Mesenchymal stem cell (in vitro differentiated cells and primary cell): ENCODE data around the gene PTPRN2.
"Not testable (repeated sequence)": the region's sequence is repeated elsewhere in the genome, so short reads cannot be mapped to it uniquely, and the experiment has no call there.

ENCODE experiments used
- DNase-seq: peaks from one replicate; pipeline ENCODE4 v3.0.0-alpha.2; 2013
- H2AFZ ChIP-seq: one replicate; pipeline ENCODE4 v1.6.1; 2013; ENCODE audit warnings: low read depth, mild to moderate bottlenecking, control low read depth, inconsistent platforms, low read length, moderate library complexity
- H2AK5ac ChIP-seq: 2 replicates; pipeline ENCODE4 v1.6.1; 2013; ENCODE audit warnings: low read length, moderate library complexity, mild to moderate bottlenecking, inconsistent platforms; ENCODE audit not compliant: severe bottlenecking
- H2BK120ac ChIP-seq: one replicate; pipeline ENCODE4 v1.6.1; 2013; ENCODE audit warnings: low read depth, mild to moderate bottlenecking, inconsistent platforms, low read length, moderate library complexity
- H2BK12ac ChIP-seq, 2 experiments: one replicate each; pipeline ENCODE4 v1.6.1; 2013; ENCODE audit warnings: inconsistent platforms in 2 of 2, low read length in 2 of 2, mild to moderate bottlenecking in 2 of 2, moderate library complexity in 2 of 2, control low read depth in 1 of 2
- H2BK15ac ChIP-seq: one replicate; pipeline ENCODE4 v1.6.1; 2013; ENCODE audit warnings: mild to moderate bottlenecking, low read depth, inconsistent platforms; ENCODE audit not compliant: poor library complexity, severe bottlenecking
- H2BK5ac ChIP-seq: 2 replicates; pipeline ENCODE4 v1.6.1; 2013; ENCODE audit warnings: low read depth, mild to moderate bottlenecking, low read length, control low read depth, inconsistent platforms; ENCODE audit not compliant: poor library complexity, severe bottlenecking
- H3K14ac ChIP-seq, 2 experiments: one replicate each; pipeline ENCODE4 v1.6.1; 2013; ENCODE audit warnings: inconsistent platforms in 2 of 2, low read length in 2 of 2, control low read depth in 1 of 2, mild to moderate bottlenecking in 1 of 2, moderate library complexity in 1 of 2
- H3K18ac ChIP-seq, 2 experiments: one replicate each; pipeline ENCODE4 v1.6.1; 2013; ENCODE audit warnings: inconsistent platforms in 2 of 2, low read length in 2 of 2, control low read depth in 1 of 2, low read depth in 1 of 2, mild to moderate bottlenecking in 1 of 2
- H3K23ac ChIP-seq, 2 experiments: one replicate each; pipeline ENCODE4 v1.6.1; 2013; ENCODE audit warnings: inconsistent platforms in 2 of 2, low read length in 2 of 2, mild to moderate bottlenecking in 2 of 2, moderate library complexity in 2 of 2, control low read depth in 1 of 2
- H3K27ac ChIP-seq: 2 replicates; pipeline ENCODE4 v1.5.1; 2013; ENCODE audit warnings: mild to moderate bottlenecking, moderate library complexity, low read length, control low read depth, inconsistent platforms; ENCODE audit not compliant: poor library complexity, severe bottlenecking
- H3K27me3 ChIP-seq, 2 experiments: 2 replicates each; pipeline versions ENCODE4 v1.6.1 to v1.7.0; 2013; ENCODE audit warnings: low read length in 2 of 2, mild to moderate bottlenecking in 2 of 2, moderate library complexity in 2 of 2, control low read depth in 1 of 2, inconsistent platforms in 1 of 2; ENCODE audit not compliant: control insufficient read depth in 1 of 2, insufficient read depth in 1 of 2
- H3K36me3 ChIP-seq, 2 experiments: 2 replicates each; pipeline versions ENCODE4 v1.6.1 to v1.7.0; 2013; ENCODE audit warnings: low read length in 2 of 2, control low read depth in 1 of 2, inconsistent platforms in 1 of 2, low read depth in 1 of 2, mild to moderate bottlenecking in 1 of 2; ENCODE audit not compliant: insufficient read depth in 2 of 2, control insufficient read depth in 1 of 2
- H3K4ac ChIP-seq, 2 experiments: one replicate each; pipeline ENCODE4 v1.6.1; 2013; ENCODE audit warnings: inconsistent platforms in 2 of 2, low read length in 2 of 2, mild to moderate bottlenecking in 2 of 2, moderate library complexity in 2 of 2, control low read depth in 1 of 2, low read depth in 1 of 2
- H3K4me1 ChIP-seq: 2 replicates; pipeline ENCODE4 v1.6.1; 2013; ENCODE audit warnings: low read depth, low read length, control low read depth; ENCODE audit not compliant: control insufficient read depth, insufficient read depth
- H3K4me2 ChIP-seq: 2 replicates; pipeline ENCODE4 v1.6.1; 2013; ENCODE audit warnings: low read length, mild to moderate bottlenecking, inconsistent platforms; ENCODE audit not compliant: poor library complexity, severe bottlenecking
- H3K4me3 ChIP-seq, 2 experiments: 2 replicates each; pipeline versions ENCODE4 v1.5.1 to v1.7.0; 2013; ENCODE audit warnings: low read length in 2 of 2, mild to moderate bottlenecking in 2 of 2, control low read depth in 1 of 2, low read depth in 1 of 2; ENCODE audit not compliant: insufficient read depth in 1 of 2
- H3K79me1 ChIP-seq: replicated peaks from 2 replicates; pipeline ENCODE4 v1.6.1; 2013; ENCODE audit warnings: mild to moderate bottlenecking, control low read depth, low read length, inconsistent platforms; ENCODE audit not compliant: poor library complexity, severe bottlenecking
- H3K9ac ChIP-seq: 2 replicates; pipeline ENCODE4 v1.7.0; 2013; ENCODE audit warnings: mild to moderate bottlenecking, low read length, moderate library complexity
- H3K9me3 ChIP-seq: 2 replicates; pipeline ENCODE4 v1.7.0; 2013; ENCODE audit warnings: mild to moderate bottlenecking, low read length; ENCODE audit not compliant: control insufficient read depth
- H4K8ac ChIP-seq: one replicate; pipeline ENCODE4 v1.6.1; 2013; ENCODE audit warnings: inconsistent platforms, mild to moderate bottlenecking, low read length, moderate library complexity
- H4K91ac ChIP-seq: one replicate; pipeline ENCODE4 v1.6.1; 2013; ENCODE audit warnings: mild to moderate bottlenecking, low read length, inconsistent platforms
- WGBS: methylation state at CpG from one replicate; pipeline ENCODE4 v1.1.7; 2013; ENCODE audit warnings: mixed read lengths; 5-methylcytosine and 5-hydroxymethylcytosine counted together

Gene PTPRN2

GRCh38 chr7:157980341-157980731, 607.3 kb downstream of the PTPRN2 start:
- WGBS: 73% methylated on average over 8 of the region's 9 CpGs

GRCh38 chr7:157979636-157980340, 607.8 kb downstream of the PTPRN2 start:
- no peak overlapping the region for H3K4ac ChIP-seq
- H3K4me3 ChIP-seq: no peak overlapping the region
- H2BK12ac ChIP-seq: no peak overlapping the region
- no peak for DNase-seq
- no peaks in the 10 kb centered on the region for H3K36me3 ChIP-seq
- no peak overlapping the region for H2AK5ac ChIP-seq
- H3K9me3 ChIP-seq: no peaks in the 10 kb centered on the region
- 76% methylated on average over 11 of the region's 14 CpGs for WGBS
- no peak overlapping the region for H3K4me2 ChIP-seq
- H3K9ac ChIP-seq: no peak overlapping the region
- no peaks in the 10 kb centered on the region for H3K79me1 ChIP-seq
- peaks cover 1% of the 10 kb centered on the region for H3K4me1 ChIP-seq
- H4K91ac ChIP-seq: no peak overlapping the region
- H2BK120ac ChIP-seq: no peak overlapping the region
- no peaks in the 10 kb centered on the region for H3K27me3 ChIP-seq
- H2BK5ac ChIP-seq: no peak overlapping the region
- H3K23ac ChIP-seq: no peak overlapping the region
- no peak overlapping the region for H2BK15ac ChIP-seq
- H3K18ac ChIP-seq: no peak overlapping the region
- no peak overlapping the region for H3K27ac ChIP-seq
- no peak overlapping the region for H2AFZ ChIP-seq
- H4K8ac ChIP-seq: no peak overlapping the region
- H3K14ac ChIP-seq: no peak overlapping the region

More at GRCh38 chr7:157980341-157980731, 607.3 kb downstream of the PTPRN2 start:
- not testable (repeated sequence) for H2BK15ac ChIP-seq, H3K27me3 ChIP-seq, H2AK5ac ChIP-seq, H3K9me3 ChIP-seq, DNase-seq, H2BK120ac ChIP-seq, H3K18ac ChIP-seq, H3K4ac ChIP-seq, H3K9ac ChIP-seq, H2BK12ac ChIP-seq, H3K23ac ChIP-seq, H3K4me1 ChIP-seq, H3K79me1 ChIP-seq, H3K27ac ChIP-seq, H3K4me2 ChIP-seq, H2AFZ ChIP-seq, H3K4me3 ChIP-seq, H3K14ac ChIP-seq, H2BK5ac ChIP-seq, H4K91ac ChIP-seq, H3K36me3 ChIP-seq, H4K8ac ChIP-seq

GRCh38 chr7:157978766-157979165, 608.9 kb downstream of the PTPRN2 start:
- H3K27ac ChIP-seq: no peak overlapping the region
- no peak overlapping the region for H3K18ac ChIP-seq
- H3K27me3 ChIP-seq: no peaks in the 10 kb centered on the region
- WGBS: 76% methylated on average over 11 of the region's 12 CpGs
- no peak overlapping the region for H2AFZ ChIP-seq
- no peak overlapping the region for H2AK5ac ChIP-seq
- no peak overlapping the region for H2BK5ac ChIP-seq
- H4K8ac ChIP-seq: no peak overlapping the region
- H2BK12ac ChIP-seq: no peak overlapping the region
- H3K4me2 ChIP-seq: no peak overlapping the region
- no peaks in the 10 kb centered on the region for H3K36me3 ChIP-seq
- no peak overlapping the region for H3K4ac ChIP-seq
- H3K23ac ChIP-seq: no peak overlapping the region
- no peak overlapping the region for H2BK120ac ChIP-seq
- no peaks in the 10 kb centered on the region for H3K79me1 ChIP-seq
- H4K91ac ChIP-seq: no peak overlapping the region
- H3K9me3 ChIP-seq: peaks cover 5% of the 10 kb centered on the region
- H3K14ac ChIP-seq: no peak overlapping the region
- no peak overlapping the region for H3K4me3 ChIP-seq
- H3K4me1 ChIP-seq: peaks cover 1% of the 10 kb centered on the region
- no peak for DNase-seq
- no peak overlapping the region for H2BK15ac ChIP-seq
- no peak overlapping the region for H3K9ac ChIP-seq

- Histone ChIP-seq H3K14ac (no peak overlapping the region), H3K9me3 (peaks cover 8% of the 10 kb centered on the region)
These were observed 609.7 kb downstream of the PTPRN2 start for GRCh38 chr7:157977717-157978496.

More at GRCh38 chr7:157977717-157978496, 609.7 kb downstream of the PTPRN2 start:
- Histone ChIP-seq H3K27me3 (no peaks in the 10 kb centered on the region), H3K4me2 (no peak overlapping the region), H2AFZ (no peak overlapping the region), H3K36me3 (no peaks in the 10 kb centered on the region), H3K18ac (no peak overlapping the region), H3K79me1 (no peaks in the 10 kb centered on the region), H3K4me3 (no peak overlapping the region), H2AK5ac (no peak overlapping the region), H4K91ac (no peak overlapping the region), H4K8ac (no peak overlapping the region), H2BK120ac (no peak overlapping the region), H2BK15ac (no peak overlapping the region), H3K27ac (no peak overlapping the region), H2BK12ac (no peak overlapping the region), H2BK5ac (no peak overlapping the region), H3K4me1 (peaks cover 1% of the 10 kb centered on the region), H3K23ac (no peak overlapping the region), H3K9ac (no peak overlapping the region), H3K4ac (no peak overlapping the region)
- WGBS: 86% methylated on average over 20 of the region's 20 CpGs
- DNase-seq: no peak
